Measurements from ENCODE around the gene UBA1. TPM values are rescaled to one million over a fixed set of nuclear protein-coding genes. Genes with fewer than 3 reads are reported as not detected.

The UBA1 gene
- total RNA-seq, 1 donor from 2014 or later: 170 TPM

DNA sequence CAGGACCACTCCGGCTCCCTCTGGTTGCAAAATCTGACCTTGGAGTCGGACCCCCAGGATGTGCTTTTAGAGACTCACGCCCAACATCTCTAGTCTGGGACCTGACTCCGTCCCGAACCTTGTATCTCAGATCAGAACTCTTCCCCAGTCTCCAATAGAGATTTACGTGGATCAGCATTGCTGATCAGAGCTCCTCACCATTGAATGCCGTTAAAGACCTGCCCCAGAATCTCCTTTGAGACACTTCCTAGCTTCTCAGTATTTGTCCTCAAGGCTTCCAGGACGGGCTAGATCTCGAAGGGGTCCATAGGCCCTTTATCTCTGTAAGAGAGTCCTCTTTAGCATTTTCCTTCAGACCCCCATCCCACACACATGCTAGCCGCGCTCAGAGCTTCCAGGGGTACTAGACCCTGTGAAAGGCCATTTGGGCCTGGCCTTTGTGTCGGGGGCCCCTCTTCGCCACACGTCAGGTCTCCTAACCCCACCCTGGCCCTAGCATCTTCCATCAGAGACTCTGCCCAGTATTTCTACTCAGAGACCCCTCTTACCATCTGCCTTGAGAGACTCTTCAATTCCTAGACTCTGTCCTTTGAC is 662 bp downstream of the UBA1 start:
- DNase-seq (ENCODE audit: low read depth): no peak
- TF ChIP-seq CTCF (IDR thresholded peaks at IDR 0.05; ENCODE audit: insufficient read depth, low read length, poor library complexity, severe bottlenecking): no peak
- Histone ChIP-seq H3K4me3 (ENCODE audit: low read depth, low read length) (peak overlapping the region; percentile 80), H3K36me3 (ENCODE audit: control insufficient read depth, insufficient read depth, low read length) (peaks cover 2% of the 10 kb centered on the region), H3K27me3 (ENCODE audit: control insufficient read depth, insufficient read depth, low read length) (no peaks in the 10 kb centered on the region)

DNA sequence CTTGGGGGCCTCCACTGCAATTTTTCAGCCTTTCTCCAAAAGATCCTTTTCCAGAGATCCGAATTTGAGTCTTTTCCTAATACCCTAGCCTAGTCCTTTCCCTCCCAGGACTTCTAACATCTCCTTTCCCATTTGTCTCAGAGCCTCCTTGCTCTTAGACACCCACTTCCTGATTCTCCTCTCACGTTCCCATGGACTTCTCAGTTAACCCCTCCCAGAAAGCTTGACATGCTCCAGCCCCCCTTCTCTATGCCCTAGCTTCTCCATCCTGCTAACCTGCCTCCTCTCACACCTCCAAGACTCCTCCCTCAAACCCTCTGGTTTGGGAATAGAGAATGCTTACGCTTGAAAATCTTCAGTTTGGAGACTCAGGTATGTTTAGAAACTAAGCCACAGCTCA is 2.5 kb downstream of the UBA1 start:
- Histone ChIP-seq H3K4me3 (ENCODE audit: low read depth, low read length) (no peak overlapping the region), H3K27me3 (ENCODE audit: control insufficient read depth, insufficient read depth, low read length) (no peaks in the 10 kb centered on the region), H3K36me3 (ENCODE audit: control insufficient read depth, insufficient read depth, low read length) (peaks cover 2% of the 10 kb centered on the region)
- no peak for DNase-seq (ENCODE audit: low read depth)
- TF ChIP-seq CTCF (IDR thresholded peaks at IDR 0.05; ENCODE audit: insufficient read depth, low read length, poor library complexity, severe bottlenecking): no peak

DNA sequence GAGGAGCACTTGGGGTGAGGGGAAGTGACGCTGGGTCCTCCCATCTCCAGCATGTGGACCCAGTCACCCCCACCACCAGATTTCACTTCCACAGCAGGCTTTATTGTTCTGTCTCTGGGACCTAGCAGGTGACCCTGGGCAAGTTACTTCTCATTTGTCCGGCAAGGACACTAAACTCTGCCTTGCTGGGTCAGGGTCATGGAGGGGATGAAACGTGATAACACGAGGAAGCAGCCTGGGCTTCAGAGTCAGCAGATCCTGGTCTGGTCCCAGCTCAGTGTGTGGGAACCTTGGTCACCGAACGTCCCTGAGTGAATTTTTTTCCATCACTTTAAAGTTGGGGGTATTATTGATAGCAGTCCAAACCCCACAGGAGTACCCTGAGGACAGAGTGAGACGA is 3.9 kb downstream of the UBA1 start:
- no peaks in the 10 kb centered on the region for H3K27me3 ChIP-seq (ENCODE audit: control insufficient read depth, insufficient read depth, low read length)
- no peak for DNase-seq (ENCODE audit: low read depth)
- no peak for TF ChIP-seq CTCF (IDR thresholded peaks at IDR 0.05; ENCODE audit: insufficient read depth, low read length, poor library complexity, severe bottlenecking)
- no peak overlapping the region for H3K4me3 ChIP-seq (ENCODE audit: low read depth, low read length)
- H3K36me3 ChIP-seq (ENCODE audit: control insufficient read depth, insufficient read depth, low read length): peaks cover 4% of the 10 kb centered on the region

DNA sequence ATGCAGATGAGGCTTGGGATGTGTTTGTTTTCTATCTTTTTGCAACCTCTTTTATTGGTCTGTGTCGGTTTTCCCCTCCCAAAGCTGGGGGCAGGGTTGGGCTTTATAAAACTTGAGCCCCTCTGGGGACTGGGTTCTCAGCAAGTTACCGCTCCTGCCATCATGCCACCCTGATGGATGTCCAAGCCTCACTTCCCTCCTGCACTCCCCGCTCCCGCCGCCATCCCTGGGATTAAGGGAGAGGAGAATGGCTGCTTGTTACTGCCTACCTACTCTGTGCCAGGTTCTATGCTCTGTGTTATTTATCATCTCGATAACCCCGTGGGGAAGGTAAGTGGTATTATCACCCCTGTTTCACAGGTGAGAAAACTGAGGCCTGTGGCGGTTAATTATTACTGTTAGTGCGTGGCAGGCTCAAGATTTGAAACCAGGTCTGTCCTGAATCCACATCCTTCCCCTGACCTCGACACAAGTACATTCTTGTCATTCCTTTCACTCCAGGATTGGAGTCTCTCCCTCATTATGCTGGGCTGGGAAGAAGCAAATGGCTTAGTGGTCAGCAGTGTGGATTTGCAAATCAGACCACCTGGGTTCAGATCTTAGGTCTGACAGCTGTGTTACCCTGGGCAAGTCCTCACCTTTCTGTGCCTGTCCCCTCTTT is 4.5 kb downstream of the UBA1 start:
- H3K4me3 ChIP-seq (ENCODE audit: low read depth, low read length): no peak overlapping the region
- no peak for TF ChIP-seq CTCF (IDR thresholded peaks at IDR 0.05; ENCODE audit: insufficient read depth, low read length, poor library complexity, severe bottlenecking)
- DNase-seq (ENCODE audit: low read depth): no peak
- no peaks in the 10 kb centered on the region for H3K27me3 ChIP-seq (ENCODE audit: control insufficient read depth, insufficient read depth, low read length)
- peaks cover 4% of the 10 kb centered on the region for H3K36me3 ChIP-seq (ENCODE audit: control insufficient read depth, insufficient read depth, low read length)

- peaks cover 4% of the 10 kb centered on the region for H3K36me3 ChIP-seq (ENCODE audit: control insufficient read depth, insufficient read depth, low read length)
- no peak for DNase-seq (ENCODE audit: low read depth)
- no peak for TF ChIP-seq CTCF (IDR thresholded peaks at IDR 0.05; ENCODE audit: insufficient read depth, low read length, poor library complexity, severe bottlenecking)
- H3K27me3 ChIP-seq (ENCODE audit: control insufficient read depth, insufficient read depth, low read length): no peaks in the 10 kb centered on the region
- no peak overlapping the region for H3K4me3 ChIP-seq (ENCODE audit: low read depth, low read length)
Measured at GRCh38 chrX:47198687-47199080, 5.1 kb downstream of the UBA1 start.

DNA sequence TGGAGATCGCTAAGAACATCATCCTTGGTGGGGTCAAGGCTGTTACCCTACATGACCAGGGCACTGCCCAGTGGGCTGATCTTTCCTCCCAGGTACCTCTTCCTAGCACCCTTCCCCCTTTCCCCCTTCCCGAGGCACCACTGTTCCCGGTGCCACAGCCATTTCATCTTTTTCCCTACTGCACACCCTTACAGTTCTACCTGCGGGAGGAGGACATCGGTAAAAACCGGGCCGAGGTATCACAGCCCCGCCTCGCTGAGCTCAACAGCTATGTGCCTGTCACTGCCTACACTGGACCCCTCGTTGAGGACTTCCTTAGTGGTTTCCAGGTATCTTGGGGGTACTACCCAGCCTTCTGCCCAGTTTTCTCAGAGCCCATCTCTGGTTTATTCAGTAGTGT is 5.7 kb downstream of the UBA1 start:
- DNase-seq (ENCODE audit: low read depth): no peak
- no peak overlapping the region for H3K4me3 ChIP-seq (ENCODE audit: low read depth, low read length)
- peaks cover 4% of the 10 kb centered on the region for H3K36me3 ChIP-seq (ENCODE audit: control insufficient read depth, insufficient read depth, low read length)
- H3K27me3 ChIP-seq (ENCODE audit: control insufficient read depth, insufficient read depth, low read length): no peaks in the 10 kb centered on the region
- TF ChIP-seq CTCF (IDR thresholded peaks at IDR 0.05; ENCODE audit: insufficient read depth, low read length, poor library complexity, severe bottlenecking): no peak
